ENCODE data around the gene STYK1.

STYK1 gene, protein sequence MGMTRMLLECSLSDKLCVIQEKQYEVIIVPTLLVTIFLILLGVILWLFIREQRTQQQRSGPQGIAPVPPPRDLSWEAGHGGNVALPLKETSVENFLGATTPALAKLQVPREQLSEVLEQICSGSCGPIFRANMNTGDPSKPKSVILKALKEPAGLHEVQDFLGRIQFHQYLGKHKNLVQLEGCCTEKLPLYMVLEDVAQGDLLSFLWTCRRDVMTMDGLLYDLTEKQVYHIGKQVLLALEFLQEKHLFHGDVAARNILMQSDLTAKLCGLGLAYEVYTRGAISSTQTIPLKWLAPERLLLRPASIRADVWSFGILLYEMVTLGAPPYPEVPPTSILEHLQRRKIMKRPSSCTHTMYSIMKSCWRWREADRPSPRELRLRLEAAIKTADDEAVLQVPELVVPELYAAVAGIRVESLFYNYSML

DNA sequence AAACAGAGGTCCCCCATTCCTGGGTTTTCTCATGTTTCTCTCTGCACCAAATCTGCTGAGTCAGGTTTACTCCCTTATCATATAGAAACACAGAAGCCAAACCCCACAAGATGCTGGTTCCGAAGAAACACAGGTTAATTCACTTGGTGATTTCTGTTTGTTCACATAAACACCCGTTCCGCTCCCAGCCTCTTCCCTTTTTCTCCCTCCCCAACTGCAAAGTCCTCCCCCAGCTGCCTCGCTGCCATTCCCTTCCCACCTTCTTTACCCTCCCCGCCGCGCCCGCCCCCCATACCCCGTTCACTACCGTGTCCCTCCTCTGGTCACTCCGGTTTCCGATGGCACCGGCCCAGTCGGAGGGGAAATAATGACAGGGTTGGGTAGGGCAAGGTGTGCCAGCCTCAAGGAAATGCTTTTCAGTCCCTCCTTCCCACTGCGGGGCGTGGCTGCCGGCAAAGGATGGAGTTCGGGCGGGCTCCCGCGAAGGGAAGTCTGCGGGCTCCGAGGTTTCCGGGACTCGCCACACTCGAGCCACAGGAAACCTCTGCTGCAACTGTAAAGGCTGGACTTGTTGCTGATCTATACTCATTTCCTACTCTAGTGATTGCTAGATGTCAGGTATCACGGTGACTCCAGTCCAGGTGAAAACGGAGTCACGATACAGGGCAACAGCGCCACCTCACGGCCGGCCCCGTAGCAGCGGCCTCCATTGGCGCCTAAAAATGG lies at the start of gene STYK1:
Gene STYK1 (minus strand): TSS at position 394 of the 726 bp plus-strand sequence. CDS start 39,434 bp downstream, outside the sequence.
- Histone ChIP-seq H3K79me2 (ENCODE audit: insufficient read depth, low read length) (no peaks in the 10 kb centered on the region), H4K20me1 (ENCODE audit: low read depth, low read length) (no peaks in the 10 kb centered on the region), H3K36me3 (ENCODE audit: low read length) (no peaks in the 10 kb centered on the region), H3K4me2 (ENCODE audit: low read depth, low read length, poor library complexity, severe bottlenecking) (no peak within 1 kb of the TSS), H3K9me3 (ENCODE audit: insufficient read depth, low read length) (no peaks in the 10 kb centered on the region), H3K9me2 (replicated peaks; ENCODE audit: insufficient read depth, low read length) (no peaks in the 10 kb centered on the region), H3K27ac (ENCODE audit: low read depth, low read length) (no peak within 1 kb of the TSS), H3F3A (ENCODE audit: insufficient read depth) (no peaks in the 10 kb centered on the region), H3K4me3 (ENCODE audit: insufficient read depth, low read length, poor library complexity, severe bottlenecking) (no peak within 1 kb of the TSS), H3K27me3 (ENCODE audit: low read length) (no peaks in the 10 kb centered on the region), H2AFZ (ENCODE audit: low read depth, low read length, severe bottlenecking) (no peak within 1 kb of the TSS), H3K9ac (ENCODE audit: low read length) (no peak within 1 kb of the TSS)
- TF ChIP-seq, protein P1, sequence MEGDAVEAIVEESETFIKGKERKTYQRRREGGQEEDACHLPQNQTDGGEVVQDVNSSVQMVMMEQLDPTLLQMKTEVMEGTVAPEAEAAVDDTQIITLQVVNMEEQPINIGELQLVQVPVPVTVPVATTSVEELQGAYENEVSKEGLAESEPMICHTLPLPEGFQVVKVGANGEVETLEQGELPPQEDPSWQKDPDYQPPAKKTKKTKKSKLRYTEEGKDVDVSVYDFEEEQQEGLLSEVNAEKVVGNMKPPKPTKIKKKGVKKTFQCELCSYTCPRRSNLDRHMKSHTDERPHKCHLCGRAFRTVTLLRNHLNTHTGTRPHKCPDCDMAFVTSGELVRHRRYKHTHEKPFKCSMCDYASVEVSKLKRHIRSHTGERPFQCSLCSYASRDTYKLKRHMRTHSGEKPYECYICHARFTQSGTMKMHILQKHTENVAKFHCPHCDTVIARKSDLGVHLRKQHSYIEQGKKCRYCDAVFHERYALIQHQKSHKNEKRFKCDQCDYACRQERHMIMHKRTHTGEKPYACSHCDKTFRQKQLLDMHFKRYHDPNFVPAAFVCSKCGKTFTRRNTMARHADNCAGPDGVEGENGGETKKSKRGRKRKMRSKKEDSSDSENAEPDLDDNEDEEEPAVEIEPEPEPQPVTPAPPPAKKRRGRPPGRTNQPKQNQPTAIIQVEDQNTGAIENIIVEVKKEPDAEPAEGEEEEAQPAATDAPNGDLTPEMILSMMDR (IDR thresholded peaks at IDR 0.05; ENCODE audit: insufficient read depth, low read length, poor library complexity, severe bottlenecking) = no peak
- TF ChIP-seq EZH2phosphoT487 (conservative IDR thresholded peaks at IDR 0.05; ENCODE audit: low read length) = no peak

DNA sequence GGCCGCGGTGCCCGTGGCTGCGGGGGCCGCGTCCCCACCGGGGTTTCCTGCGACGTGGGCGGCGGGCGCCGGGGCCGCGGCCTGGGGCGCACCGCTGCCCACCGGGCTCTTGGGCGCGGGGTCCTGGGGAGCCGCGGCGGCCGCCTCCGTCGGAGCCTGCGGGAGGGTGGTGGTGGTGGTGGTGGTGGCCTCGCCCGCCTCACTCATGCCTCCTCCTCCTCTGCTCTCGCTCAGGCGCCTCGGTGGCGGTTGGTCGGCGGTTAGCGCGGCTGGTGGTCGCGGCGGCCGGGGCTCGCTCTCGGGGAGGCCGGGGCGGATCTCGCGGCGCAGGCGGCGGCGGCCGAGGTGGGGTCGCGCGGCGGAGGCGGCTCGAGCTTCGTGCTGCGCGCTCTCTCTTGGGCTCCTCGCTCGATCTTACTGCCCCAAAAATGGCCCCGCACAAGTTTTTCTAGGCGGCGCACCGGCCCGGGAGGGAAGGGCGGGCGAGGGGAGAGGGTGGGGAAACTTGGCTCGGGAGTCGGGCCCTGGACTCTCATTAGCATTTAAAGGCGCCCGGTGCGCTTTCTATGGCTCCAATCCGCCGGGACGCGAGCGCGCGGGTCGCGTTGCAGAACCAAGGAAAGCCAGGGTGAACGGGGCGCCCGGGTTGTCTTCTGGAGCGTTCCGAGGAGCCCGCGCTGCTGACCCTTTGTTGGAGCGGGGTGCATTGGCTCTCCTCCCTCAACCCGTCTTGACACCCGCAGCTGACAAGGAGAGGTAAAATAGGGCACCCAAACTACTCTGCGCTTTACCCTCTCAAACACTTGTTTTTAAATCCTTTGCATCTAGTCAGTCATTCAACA lies 49.3 kb upstream of the STYK1 start, which contains the start of gene YBX3:
Gene YBX3 (minus strand): TSS at position 419 of the 842 bp plus-strand sequence. CDS start 212 bp downstream, at position 207.
- Histone ChIP-seq H3K4me2 (ENCODE audit: low read depth, low read length, poor library complexity, severe bottlenecking) (no peak within 1 kb of the TSS), H3K27ac (ENCODE audit: low read depth, low read length) (no peak within 1 kb of the TSS), H3K9ac (ENCODE audit: low read length) (no peak within 1 kb of the TSS), H2AFZ (ENCODE audit: low read depth, low read length, severe bottlenecking) (no peak within 1 kb of the TSS), H4K20me1 (ENCODE audit: low read depth, low read length) (no peaks in the 10 kb centered on the region), H3F3A (ENCODE audit: insufficient read depth) (no peaks in the 10 kb centered on the region), H3K27me3 (ENCODE audit: low read length) (no peaks in the 10 kb centered on the region), H3K9me2 (replicated peaks; ENCODE audit: insufficient read depth, low read length) (no peaks in the 10 kb centered on the region), H3K4me3 (ENCODE audit: insufficient read depth, low read length, poor library complexity, severe bottlenecking) (no peak within 1 kb of the TSS), H3K79me2 (ENCODE audit: insufficient read depth, low read length) (no peaks in the 10 kb centered on the region), H3K9me3 (ENCODE audit: insufficient read depth, low read length) (no peaks in the 10 kb centered on the region), H3K36me3 (ENCODE audit: low read length) (no peaks in the 10 kb centered on the region)
- TF ChIP-seq EZH2phosphoT487 (conservative IDR thresholded peaks at IDR 0.05; ENCODE audit: low read length) = no peak
- TF ChIP-seq, protein P1 (IDR thresholded peaks at IDR 0.05; ENCODE audit: insufficient read depth, low read length, poor library complexity, severe bottlenecking) = no peak

DNA sequence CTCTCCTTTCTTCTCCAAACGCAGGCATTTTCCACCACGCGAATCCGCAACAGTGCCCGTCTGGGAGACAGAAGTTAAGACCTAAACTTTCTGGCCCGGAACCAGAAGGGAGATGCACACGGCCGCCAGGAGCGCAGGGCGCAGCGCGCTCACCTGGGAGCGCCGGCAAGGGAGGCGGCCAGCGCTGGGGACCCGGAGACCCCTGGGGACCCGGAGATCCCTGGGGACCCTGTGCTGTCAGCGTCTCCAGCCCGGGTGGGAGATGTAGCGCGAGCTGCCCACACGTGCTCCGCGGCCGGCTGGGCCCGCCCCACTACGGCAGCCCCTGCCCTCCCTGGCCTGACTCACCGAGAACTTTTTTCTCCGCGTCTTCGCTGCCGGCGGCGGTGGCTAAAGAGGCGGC lies 48.7 kb upstream of the STYK1 start:
- H3K9me3 ChIP-seq (ENCODE audit: insufficient read depth, low read length) = no peaks in the 10 kb centered on the region
- H3K36me3 ChIP-seq (ENCODE audit: low read length) = no peaks in the 10 kb centered on the region
- no peaks in the 10 kb centered on the region for H3K79me2 ChIP-seq (ENCODE audit: insufficient read depth, low read length)
- no peaks in the 10 kb centered on the region for H3F3A ChIP-seq (ENCODE audit: insufficient read depth)
- no peak overlapping the region for H3K27ac ChIP-seq (ENCODE audit: low read depth, low read length)
- no peaks in the 10 kb centered on the region for H4K20me1 ChIP-seq (ENCODE audit: low read depth, low read length)
- no peak overlapping the region for H3K4me2 ChIP-seq (ENCODE audit: low read depth, low read length, poor library complexity, severe bottlenecking)
- no peaks in the 10 kb centered on the region for H3K27me3 ChIP-seq (ENCODE audit: low read length)
- no peak overlapping the region for H3K9ac ChIP-seq (ENCODE audit: low read length)
- no peaks in the 10 kb centered on the region for H3K9me2 ChIP-seq (replicated peaks; ENCODE audit: insufficient read depth, low read length)
- no peak overlapping the region for H2AFZ ChIP-seq (ENCODE audit: low read depth, low read length, severe bottlenecking)
- H3K4me3 ChIP-seq (ENCODE audit: insufficient read depth, low read length, poor library complexity, severe bottlenecking) = no peak overlapping the region
- TF ChIP-seq, protein P1 (IDR thresholded peaks at IDR 0.05; ENCODE audit: insufficient read depth, low read length, poor library complexity, severe bottlenecking) = no peak
- TF ChIP-seq EZH2phosphoT487 (conservative IDR thresholded peaks at IDR 0.05; ENCODE audit: low read length) = no peak
